HepG2 (cell line): Measurements from ENCODE around the gene MAPKAPK3. TPM values are rescaled to one million over a fixed set of nuclear protein-coding genes. Genes with fewer than 3 reads are reported as not detected.

ENCODE experiments used
- EHMT2 ChIP-seq: fragments of 200-600 bp; sonication (generic); IDR thresholded peaks from 2 replicates; pipeline ENCODE4 v1.7.0; 2017; ENCODE audit warnings: antibody characterized with exemption, low read depth, low read length, borderline replicate concordance
- ELF1 ChIP-seq: sonication (generic); formaldehyde crosslinking; IDR thresholded peaks from 2 replicates; pipeline ENCODE4 v1.4.0; 2020; ENCODE audit warnings: missing genetic modification reagents
- EP300 ChIP-seq, 3 experiments: sonication (generic) in 1 of 3; formaldehyde crosslinking in 1 of 3; IDR thresholded peaks; 2 replicates each; pipeline versions ENCODE4 v1.5.1 to v1.6.1; 2011 to 2020; ENCODE audit warnings: low read depth in 2 of 3, low read length in 2 of 3, borderline replicate concordance in 1 of 3, improper control_type of control experiment in 1 of 3, mild to moderate bottlenecking in 1 of 3, missing genetic modification reagents in 1 of 3, moderate library complexity in 1 of 3
- IKZF5 ChIP-seq: IDR thresholded peaks from 2 replicates; pipeline ENCODE4 v1.6.1; 2018; ENCODE audit warnings: missing genetic modification reagents, mild to moderate bottlenecking, missing compliant biosample characterization
- ISX ChIP-seq: sonication (generic); formaldehyde crosslinking; conservative IDR thresholded peaks from 2 replicates; pipeline ENCODE4 v1.5.0; 2020; ENCODE audit warnings: missing genetic modification reagents
- NFYC ChIP-seq: IDR thresholded peaks from 2 replicates; pipeline ENCODE4 v1.6.1; 2016; ENCODE audit warnings: missing genetic modification reagents, missing compliant biosample characterization
- NKX3-1 ChIP-seq: sonication (generic); formaldehyde crosslinking; IDR thresholded peaks from 2 replicates; pipeline ENCODE4 v1.5.0; 2020; ENCODE audit warnings: missing genetic modification reagents
- NR0B2 ChIP-seq: sonication (generic); formaldehyde crosslinking; IDR thresholded peaks from 2 replicates; pipeline ENCODE4 v1.4.0; 2020; ENCODE audit warnings: mild to moderate bottlenecking, missing genetic modification reagents
- NR2C2 ChIP-seq: sonication (generic); formaldehyde crosslinking; IDR thresholded peaks from 2 replicates; pipeline ENCODE4 v1.4.0; 2020; ENCODE audit warnings: missing genetic modification reagents, mild to moderate bottlenecking, moderate library complexity, borderline replicate concordance
- NR2F1 ChIP-seq, 2 experiments: fragments of 450-650 bp in 1 of 2; formaldehyde crosslinking in 1 of 2; IDR thresholded peaks; 2 replicates each; pipeline versions ENCODE4 v1.5.0 to v1.6.1; 2016 to 2020; ENCODE audit warnings: mild to moderate bottlenecking in 1 of 2, missing compliant biosample characterization in 1 of 2, missing genetic modification reagents in 1 of 2, moderate library complexity in 1 of 2
- PLRG1 ChIP-seq: fragments of 450-650 bp; conservative IDR thresholded peaks from 2 replicates; pipeline ENCODE4 v1.6.1; 2016
- POGZ ChIP-seq: sonication (generic); formaldehyde crosslinking; IDR thresholded peaks from 2 replicates; pipeline ENCODE4 v1.4.0; 2020; ENCODE audit warnings: mild to moderate bottlenecking, missing genetic modification reagents
- RBAK ChIP-seq: sonication (generic); formaldehyde crosslinking; IDR thresholded peaks from 2 replicates; pipeline ENCODE4 v1.5.1; 2020; ENCODE audit warnings: mild to moderate bottlenecking, missing genetic modification reagents
- REL ChIP-seq: sonication (generic); formaldehyde crosslinking; conservative IDR thresholded peaks from 2 replicates; pipeline ENCODE4 v1.8.0; 2022; ENCODE audit warnings: mild to moderate bottlenecking, missing genetic modification reagents, moderate library complexity
- SIX1 ChIP-seq: sonication (generic); formaldehyde crosslinking; IDR thresholded peaks from 2 replicates; pipeline ENCODE4 v1.4.0; 2020; ENCODE audit warnings: missing genetic modification reagents, borderline replicate concordance
- SP1 ChIP-seq, 2 experiments: fragments of 450-650 bp in 1 of 2; sonication (generic) in 1 of 2; formaldehyde crosslinking in 1 of 2; IDR thresholded peaks; 2 replicates each; pipeline versions ENCODE4 v1.4.0 to v1.6.1; 2016 to 2020; ENCODE audit warnings: missing genetic modification reagents in 1 of 2
- STAG1 ChIP-seq: sonication (generic); formaldehyde crosslinking; IDR thresholded peaks from 2 replicates; pipeline ENCODE4 v1.4.0; 2020; ENCODE audit warnings: missing genetic modification reagents
- TAF1 ChIP-seq: sonication (generic); formaldehyde crosslinking; IDR thresholded peaks from 2 replicates; pipeline ENCODE4 v1.4.0; 2020; ENCODE audit warnings: missing genetic modification reagents
- TOE1 ChIP-seq: sonication (generic); formaldehyde crosslinking; IDR thresholded peaks from 2 replicates; pipeline ENCODE4 v1.4.0; 2020; ENCODE audit warnings: mild to moderate bottlenecking, missing genetic modification reagents
- ZNF10 ChIP-seq: sonication (generic); formaldehyde crosslinking; IDR thresholded peaks from 2 replicates; pipeline ENCODE4 v1.4.0; 2020; ENCODE audit warnings: mild to moderate bottlenecking, low read depth, missing genetic modification reagents, borderline replicate concordance
- ZNF180 ChIP-seq: sonication (generic); formaldehyde crosslinking; IDR thresholded peaks from 2 replicates; pipeline ENCODE4 v1.4.0; 2020; ENCODE audit warnings: low read depth, missing genetic modification reagents, borderline replicate concordance
- ZNF274 ChIP-seq: sonication (generic); formaldehyde crosslinking; IDR thresholded peaks from 2 replicates; pipeline ENCODE4 v1.5.1; 2020; ENCODE audit warnings: mild to moderate bottlenecking, missing genetic modification reagents
- ZNF337 ChIP-seq: sonication (generic); formaldehyde crosslinking; IDR thresholded peaks from 2 replicates; pipeline ENCODE4 v1.5.1; 2020; ENCODE audit warnings: missing genetic modification reagents, low read depth, mild to moderate bottlenecking, borderline replicate concordance
- ZNF543 ChIP-seq: sonication (generic); formaldehyde crosslinking; IDR thresholded peaks from 2 replicates; pipeline ENCODE4 v1.4.0; 2020; ENCODE audit warnings: mild to moderate bottlenecking, missing genetic modification reagents
- ZNF598 ChIP-seq: sonication (generic); formaldehyde crosslinking; IDR thresholded peaks from 2 replicates; pipeline ENCODE4 v1.5.1; 2020; ENCODE audit warnings: mild to moderate bottlenecking, missing genetic modification reagents, borderline replicate concordance
- ZNF703 ChIP-seq: sonication (generic); formaldehyde crosslinking; IDR thresholded peaks from 2 replicates; pipeline ENCODE4 v1.5.1; 2020; ENCODE audit warnings: missing genetic modification reagents, mild to moderate bottlenecking, moderate library complexity, borderline replicate concordance
- ZNF720 ChIP-seq: sonication (generic); formaldehyde crosslinking; IDR thresholded peaks from 2 replicates; pipeline ENCODE4 v1.4.0; 2020; ENCODE audit warnings: missing genetic modification reagents
- polyA plus RNA-seq, 8 experiments: library from polyadenylated mRNA; depleted of rRNA in 3 of 8; stranded (reverse) in 7 of 8; unstranded in 1 of 8; fragments of >200 nt; fragmentation: Illumina TruSeq in 4 of 8; extraction: Trizol in 4 of 8; gene quantifications; 2 replicates each; pipeline versions ENCODE4 v1.2.1 to v1.2.3, GENCODE V29; 2011 to 2016; ENCODE audit warnings: low read depth in 4 of 8, missing spikeins in 1 of 8, mixed read lengths in 1 of 8; ENCODE audit not compliant: insufficient read depth in 1 of 8
- total RNA-seq, 5 experiments: library from RNA; depleted of rRNA; stranded (reverse); fragments of >200 nt; fragmentation: Illumina TruSeq; extraction: Trizol; gene quantifications; 2 replicates each; pipeline ENCODE4 v1.2.3, GENCODE V29; 2016; ENCODE audit warnings: low read depth in 1 of 5
- TF ChIP-seq, protein P1 (sequence below): sonication (generic); formaldehyde crosslinking; IDR thresholded peaks from 2 replicates; pipeline ENCODE4 v1.4.0; 2020; ENCODE audit warnings: missing genetic modification reagents; ENCODE audit errors: not compliant biosample characterization
- TF ChIP-seq, protein P2 (sequence below): sonication (generic); formaldehyde crosslinking; IDR thresholded peaks from 2 replicates; pipeline ENCODE4 v1.8.0; 2022; ENCODE audit warnings: mild to moderate bottlenecking, missing genetic modification reagents, borderline replicate concordance

Gene MAPKAPK3
- total and polyA plus RNA-seq, 2 of the 13 experiments (the other 11 are each of a cell fraction or from before 2014, with no cell fraction given), result 39.9 to 41.2 TPM

DNA sequence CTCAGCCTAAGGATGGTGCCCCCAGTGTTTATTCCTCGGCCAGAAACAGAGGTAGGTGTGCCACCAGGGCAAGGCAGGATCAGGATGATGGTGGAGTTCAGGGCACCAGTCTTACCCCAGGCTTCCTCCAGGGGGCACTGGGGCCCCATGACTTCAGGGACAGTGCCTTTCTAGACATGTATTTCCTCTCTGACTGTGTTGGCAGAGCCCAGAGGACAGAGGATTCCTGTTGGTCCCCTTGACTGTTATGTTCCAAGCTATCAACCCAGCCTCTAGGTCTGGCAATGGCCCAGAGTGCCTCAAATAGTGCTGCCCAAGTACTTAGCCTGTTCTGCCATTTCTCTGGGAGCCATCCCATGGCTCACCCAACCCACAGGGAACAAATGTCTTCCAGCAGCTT lies 44.8 kb upstream of the MAPKAPK3 start (continued):
- TF ChIP-seq, protein P1, sequence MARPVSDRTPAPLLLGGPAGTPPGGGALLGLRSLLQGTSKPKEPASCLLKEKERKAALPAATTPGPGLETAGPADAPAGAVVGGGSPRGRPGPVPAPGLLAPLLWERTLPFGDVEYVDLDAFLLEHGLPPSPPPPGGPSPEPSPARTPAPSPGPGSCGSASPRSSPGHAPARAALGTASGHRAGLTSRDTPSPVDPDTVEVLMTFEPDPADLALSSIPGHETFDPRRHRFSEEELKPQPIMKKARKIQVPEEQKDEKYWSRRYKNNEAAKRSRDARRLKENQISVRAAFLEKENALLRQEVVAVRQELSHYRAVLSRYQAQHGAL, result no peak
- TF ChIP-seq ZNF598 (CRISPR knock-in tag) (no peak), NFYC (no peak), ZNF337 (CRISPR knock-in tag) (no peak), POGZ (CRISPR knock-in tag) (0 out of 2 replicates have a peak, but pooled peaks have one; percentile 23), TOE1 (CRISPR knock-in tag) (no peak), ZNF274 (CRISPR knock-in tag) (peak; percentile 41; the same call in 1 of the 2 replicates), SIX1 (CRISPR knock-in tag) (no peak), ZNF543 (CRISPR knock-in tag) (no peak), ZNF720 (no peak), NR0B2 (CRISPR knock-in tag) (no peak), EHMT2 (no peak), ELF1 (peak; percentile 29; the same call in 1 of the 2 replicates), RBAK (CRISPR knock-in tag) (no peak), NKX3-1 (no peak), ZNF703 (CRISPR knock-in tag) (no peak), ISX (CRISPR knock-in tag) (no peak), STAG1 (CRISPR knock-in tag) (peak; percentile 99), NR2F1 (CRISPR knock-in tag; IDR thresholded peaks at IDR 0.05) (no peak), TAF1 (no peak), SP1 (IDR thresholded peaks at IDR 0.05) (no peak), SP1 (CRISPR knock-in tag; IDR thresholded peaks at IDR 0.05) (no peak), ZNF10 (CRISPR knock-in tag) (no peak), NR2C2 (no peak), EP300 (IDR thresholded peaks at IDR 0.05; ENCODE audit: low read depth in 2 of 2, low read length in 2 of 2) (no peak), EP300 (CRISPR knock-in tag; IDR thresholded peaks at IDR 0.05; ENCODE audit: borderline replicate concordance) (no peak), ZNF180 (CRISPR knock-in tag) (no peak), REL (CRISPR knock-in tag) (no peak), IKZF5 (CRISPR knock-in tag) (peak; percentile 20; the same call in 1 of the 2 replicates), PLRG1 (no peak)
- TF ChIP-seq, protein P2, sequence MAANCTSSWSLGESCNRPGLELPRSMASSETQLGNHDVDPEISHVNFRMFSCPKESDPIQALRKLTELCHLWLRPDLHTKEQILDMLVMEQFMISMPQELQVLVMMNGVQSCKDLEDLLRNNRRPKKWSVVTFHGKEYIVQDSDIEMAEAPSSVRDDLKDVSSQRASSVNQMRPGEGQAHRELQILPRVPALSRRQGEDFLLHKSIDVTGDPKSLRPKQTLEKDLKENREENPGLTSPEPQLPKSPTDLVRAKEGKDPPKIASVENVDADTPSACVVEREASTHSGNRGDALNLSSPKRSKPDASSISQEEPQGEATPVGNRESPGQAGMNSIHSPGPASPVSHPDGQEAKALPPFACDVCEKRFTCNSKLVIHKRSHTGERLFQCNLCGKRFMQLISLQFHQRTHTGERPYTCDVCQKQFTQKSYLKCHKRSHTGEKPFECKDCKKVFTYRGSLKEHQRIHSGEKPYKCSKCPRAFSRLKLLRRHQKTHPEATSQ (CRISPR knock-in tag), result no peak
